Measurements from ENCODE around the gene EIF3A.

EIF3A gene

DNA sequence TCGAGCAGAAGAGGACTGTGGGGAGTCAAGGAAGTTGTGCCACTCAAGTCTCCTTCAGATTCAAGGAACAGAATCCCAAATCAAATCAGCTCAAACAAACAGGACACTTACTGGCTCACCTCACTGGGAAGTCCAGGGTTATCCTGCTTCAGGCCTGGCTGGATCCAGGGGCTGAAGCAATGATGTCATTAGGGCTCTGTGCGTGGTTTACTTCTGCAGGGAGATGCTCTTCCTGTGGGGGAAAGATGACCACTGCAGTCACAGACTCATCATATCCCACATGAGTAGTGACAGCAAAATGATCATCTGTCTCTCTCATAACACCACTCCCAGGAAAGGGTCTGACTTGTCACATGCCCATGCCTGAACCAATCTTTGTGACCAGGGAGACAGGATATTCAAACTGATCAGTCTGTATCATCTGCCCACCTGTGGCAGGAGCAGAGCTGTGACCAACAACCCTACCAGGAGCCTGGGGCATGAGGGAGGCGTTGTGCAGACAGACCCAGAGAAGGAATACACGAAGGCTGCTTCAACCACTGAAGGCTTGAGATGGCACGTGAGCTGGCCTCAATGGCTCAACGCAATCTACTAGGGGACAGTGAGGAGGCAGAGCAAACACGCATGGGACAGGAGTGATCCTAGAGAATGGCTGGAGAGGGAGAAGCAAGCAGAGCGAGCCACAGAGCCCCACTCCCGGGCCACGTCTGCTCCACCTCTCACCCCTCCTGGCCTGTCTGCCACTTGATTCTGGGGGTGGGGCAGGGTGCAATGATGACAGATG is 78.7 kb downstream of the EIF3A start:
- FAIRE-seq: no peak

DNA sequence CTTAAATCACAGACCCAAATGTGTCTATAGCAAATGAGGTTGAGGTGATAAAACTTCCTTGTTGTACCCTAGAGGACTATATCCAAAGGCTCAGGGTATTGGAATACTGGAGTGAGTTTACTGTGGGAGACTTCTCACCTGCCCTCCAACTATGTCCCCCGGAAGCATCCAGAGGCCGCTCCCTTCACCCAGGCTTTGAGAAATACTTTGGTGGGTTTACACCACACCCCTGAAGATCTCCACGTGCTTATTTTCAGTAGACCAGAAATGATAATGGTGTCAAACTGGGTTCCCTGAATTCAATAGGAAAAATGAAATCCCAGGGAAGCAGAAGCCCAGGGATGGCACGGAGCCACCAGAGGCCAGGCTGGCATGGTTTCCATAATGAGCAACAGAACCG is 82.4 kb downstream of the EIF3A start:
- FAIRE-seq: no peak

DNA sequence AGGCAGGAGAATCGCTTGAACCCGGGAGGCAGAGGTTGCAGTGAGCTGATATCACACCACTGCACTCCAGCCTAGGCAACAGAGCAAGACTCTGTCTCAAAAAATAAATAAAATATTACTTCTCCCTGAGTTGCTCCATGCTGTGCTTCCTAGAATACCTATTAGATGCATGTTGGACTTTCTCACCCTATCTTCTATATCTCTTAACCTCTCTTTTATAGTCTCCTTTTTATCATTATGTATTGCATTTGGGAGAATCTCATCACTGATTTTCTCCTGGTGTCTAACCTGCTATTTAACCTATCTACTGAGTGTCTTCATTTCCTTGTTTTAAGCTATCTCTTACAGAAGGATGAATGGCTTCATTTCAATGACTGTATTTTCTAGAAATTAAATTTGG is 83.2 kb downstream of the EIF3A start:
- FAIRE-seq: no peak

DNA sequence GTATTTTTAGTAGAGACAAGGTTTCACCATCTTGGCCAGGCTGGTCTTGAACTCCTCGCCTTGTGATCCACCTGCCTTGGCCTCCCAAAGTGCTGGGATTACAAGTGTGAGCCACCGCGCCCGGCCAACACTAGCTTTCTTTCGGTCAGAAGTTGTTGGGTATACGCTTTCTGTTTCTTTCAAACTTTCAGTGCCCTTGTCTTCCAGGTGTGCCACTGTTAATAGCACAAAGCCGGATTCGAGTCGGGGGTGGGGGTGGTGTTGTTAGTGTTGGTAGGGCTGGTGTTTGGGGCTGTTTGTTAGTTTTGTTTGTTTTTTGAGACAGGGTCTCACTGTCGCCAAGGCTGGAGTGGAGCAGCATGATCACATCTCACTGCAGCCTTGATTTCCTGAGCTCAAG is 84.9 kb downstream of the EIF3A start:
- no peak for FAIRE-seq

DNA sequence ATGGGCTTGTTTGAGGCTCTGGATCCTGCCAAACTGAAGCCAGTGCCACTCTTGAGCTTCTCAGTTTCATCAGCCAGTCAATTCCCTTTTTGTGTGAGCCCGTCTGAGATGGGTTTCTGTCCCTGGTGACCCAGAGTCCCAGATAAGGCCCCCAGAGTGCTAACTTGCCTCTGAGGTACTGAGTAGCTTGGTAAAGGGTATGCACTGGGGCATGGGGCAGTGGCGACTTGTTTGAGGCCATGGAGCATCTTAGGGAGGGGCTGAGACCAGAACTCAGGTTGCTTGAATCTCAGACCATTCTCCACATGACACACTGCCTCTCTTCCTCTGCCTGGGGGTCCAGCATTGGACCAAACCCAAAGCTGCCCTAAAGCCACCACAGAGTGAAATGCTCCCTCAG is 86.3 kb downstream of the EIF3A start:
- FAIRE-seq: no peak

DNA sequence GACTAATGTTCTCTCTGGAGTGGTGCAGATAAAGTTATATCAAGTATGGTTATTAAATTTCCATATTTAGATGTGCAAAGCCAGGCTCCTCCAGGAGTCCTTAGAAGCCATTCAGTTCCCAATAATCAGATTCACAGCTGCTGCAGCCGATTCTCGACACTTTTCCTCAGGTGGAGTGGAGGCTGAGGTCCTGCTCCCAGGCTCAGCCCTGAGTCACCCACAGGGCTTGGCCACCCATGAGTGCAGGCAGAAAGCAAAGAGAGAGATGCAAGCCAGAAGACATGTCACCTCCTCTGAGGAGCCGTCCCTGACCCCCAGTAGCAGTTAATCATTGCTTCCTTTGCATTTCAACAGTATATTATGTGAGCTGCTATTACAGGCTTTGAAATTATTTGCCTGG is 87.4 kb downstream of the EIF3A start:
- no peak for FAIRE-seq

DNA sequence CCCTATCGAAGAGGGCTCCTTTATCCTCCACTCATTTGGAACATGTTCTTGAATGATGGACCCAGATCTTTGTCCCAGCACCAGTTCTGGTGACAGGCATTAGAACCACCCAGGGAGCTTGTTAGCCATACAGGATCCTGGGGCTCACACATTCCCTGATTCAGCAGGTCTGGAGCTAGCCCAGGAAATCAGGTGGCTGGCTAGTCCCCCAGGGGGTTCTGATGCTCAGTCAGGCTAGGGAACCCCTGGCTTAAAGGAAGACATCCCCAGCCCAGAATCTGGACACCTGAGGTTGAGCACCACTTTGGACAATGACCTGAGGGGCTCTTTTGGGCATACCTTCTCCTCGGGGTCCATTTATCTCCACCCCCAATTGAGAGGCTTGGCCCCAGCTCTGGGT is 88.1 kb downstream of the EIF3A start:
- FAIRE-seq: no peak

DNA sequence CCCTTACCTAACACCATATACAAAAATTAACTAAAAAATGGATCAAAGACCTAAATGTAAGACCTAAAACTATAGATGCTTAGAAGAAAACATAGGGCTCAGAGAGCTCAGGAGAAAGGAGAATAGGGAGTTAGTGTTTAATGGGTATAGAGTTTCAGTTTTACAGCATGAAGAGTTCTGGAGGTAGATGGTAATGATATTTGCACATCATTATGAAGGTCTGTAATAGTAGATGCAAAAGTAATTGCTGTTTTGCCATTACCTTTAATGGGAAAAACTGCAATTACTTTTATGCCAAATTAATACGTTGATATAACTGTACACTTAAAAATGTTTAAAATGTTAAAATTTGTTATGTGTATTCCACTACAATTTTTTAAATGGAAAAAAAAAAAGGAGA is 90.3 kb downstream of the EIF3A start:
- no peak for FAIRE-seq

DNA sequence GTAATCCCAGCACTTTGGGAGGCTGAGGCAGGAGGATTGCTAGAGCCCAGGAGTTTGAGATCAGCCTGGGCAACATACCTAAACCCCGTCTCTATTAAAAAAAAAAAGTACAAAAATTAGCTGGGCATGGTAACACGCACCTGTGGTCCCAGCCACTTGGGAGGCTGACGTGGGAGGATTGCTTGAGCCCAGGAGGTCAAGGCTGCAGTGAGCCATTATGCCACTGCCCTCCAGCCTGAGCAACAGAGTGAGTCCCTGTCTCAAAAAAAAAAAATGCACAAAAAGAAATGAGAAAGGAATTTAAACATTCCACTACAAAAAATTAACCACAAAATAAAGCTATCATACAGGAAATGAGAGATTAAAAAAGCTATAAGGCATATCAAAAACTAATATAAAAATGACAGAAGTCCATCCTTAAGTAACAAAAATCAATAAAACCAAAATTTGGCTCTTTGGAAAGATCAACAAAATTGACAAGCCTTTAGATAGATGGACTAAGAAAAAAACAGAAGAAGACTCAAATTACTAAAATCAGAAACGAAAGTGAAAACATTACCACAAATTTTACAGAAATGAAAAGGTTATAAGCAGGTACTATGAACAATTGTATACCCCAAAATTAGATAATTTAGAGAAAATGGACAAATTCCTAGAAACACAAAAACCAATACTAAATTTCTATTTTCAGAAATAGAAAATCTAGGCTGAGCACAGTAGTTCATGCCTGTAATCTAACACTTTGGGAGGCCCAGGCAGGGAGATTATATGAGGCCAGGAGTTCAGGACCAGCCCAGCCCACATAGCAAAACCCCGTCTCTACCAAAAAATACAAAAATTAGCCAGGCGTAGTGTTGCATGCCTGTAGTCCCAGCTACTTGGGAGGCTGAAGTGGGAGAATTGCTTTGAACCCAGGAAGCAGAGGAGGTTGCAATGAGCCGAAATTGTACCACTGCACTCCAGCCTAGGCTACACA is 93.5 kb downstream of the EIF3A start:
- FAIRE-seq: no peak

DNA sequence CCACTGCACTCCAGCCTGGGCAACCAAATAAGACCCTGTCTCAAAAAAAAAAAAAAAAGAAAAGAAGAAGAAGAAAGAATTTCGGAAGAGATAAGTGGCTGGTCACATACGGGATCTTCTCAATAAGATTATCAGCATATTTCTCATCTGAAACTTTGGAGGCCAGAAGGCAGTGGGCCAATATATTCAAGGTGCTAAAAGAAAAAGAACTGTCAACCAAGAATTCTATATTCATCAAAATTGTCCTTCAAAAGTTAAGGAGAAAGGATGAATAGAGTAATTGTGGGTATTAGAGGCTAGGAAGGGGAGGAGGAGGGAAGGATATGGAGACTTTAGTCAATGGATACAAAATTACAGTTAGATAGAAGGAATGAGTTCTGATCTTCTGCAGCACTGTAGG is 95.0 kb downstream of the EIF3A start:
- no peak for FAIRE-seq

All from colon (tissue), 2 donors.